Activated B cell treated with CpG ODN at 0.5 μM for 24 hours (primary cell): Measurements from ENCODE around the gene NPHS1. TPM values are rescaled to one million over a fixed set of nuclear protein-coding genes. Genes with fewer than 3 reads are reported as not detected.

Experiments
- ATAC-seq: fragments of 200-7000 bp; cut with Tn5 transposase; one replicate; pipeline ENCODE4 v1.10.0; 2021; ENCODE audit warnings: low read depth, mild to moderate bottlenecking, moderate library complexity
- CTCF ChIA-PET: fragments of 350-600 bp; sonication (Branson Sonifier 250); formaldehyde crosslinking; loops from one replicate; lab custom pipeline; 2021; ENCODE audit warnings: antibody characterized with exemption; lab: Charles Lee
- POLR2A ChIA-PET: fragments of 350-600 bp; sonication (Branson Sonifier 250); formaldehyde crosslinking; loops from one replicate; lab custom pipeline; 2021; ENCODE audit warnings: antibody characterized with exemption; lab: Charles Lee
- DNase-seq: peaks from one replicate; pipeline ENCODE4 v3.0.0; 2022
- H3K27ac Mint-ChIP-seq: one replicate; pipeline ENCODE4 v1.8.0; 2020; ENCODE audit warnings: mixed read lengths
- H3K27me3 Mint-ChIP-seq: one replicate; pipeline ENCODE4 v1.8.0; 2021; ENCODE audit warnings: mixed read lengths
- H3K36me3 Mint-ChIP-seq: one replicate; pipeline ENCODE4 v1.8.0; 2021; ENCODE audit warnings: low read depth, mixed read lengths
- H3K4me1 Mint-ChIP-seq: one replicate; pipeline ENCODE4 v1.8.0; 2021; ENCODE audit warnings: mixed read lengths
- H3K4me3 Mint-ChIP-seq: one replicate; pipeline ENCODE4 v1.8.0; 2020; ENCODE audit warnings: mild to moderate bottlenecking, mixed read lengths
- H3K9me3 Mint-ChIP-seq: one replicate; pipeline ENCODE4 v1.8.0; 2020; ENCODE audit warnings: mixed read lengths
- intact Hi-C: fragments of 100-400 bp; cut with micrococcal nuclease; formaldehyde crosslinking; loops from one replicate; pipeline ENCODE4 v1.15.1; 2024
- total RNA-seq: library from RNA; stranded (reverse); gene quantifications from 2 replicates; pipeline ENCODE4 v1.2.3, GENCODE V29; 2022
- TF ChIP-seq, protein P1 (sequence below): fragments of 200-600 bp; IDR thresholded peaks from one replicate; pipeline ENCODE4 v1.8.0; 2022; ENCODE audit warnings: antibody characterized with exemption, mild to moderate bottlenecking

Gene NPHS1
- total RNA-seq, 1 donor from 2014 or later: 0.18 TPM

- Mint-ChIP-seq H3K27ac (no peak overlapping the region), H3K4me1 (no peaks in the 10 kb centered on the region), H3K27me3 (peaks cover 20% of the 10 kb centered on the region), H3K9me3 (peaks cover 2% of the 10 kb centered on the region), H3K4me3 (no peak overlapping the region), H3K36me3 (no peaks in the 10 kb centered on the region)
- POLR2A ChIA-PET: no interaction called here
- intact Hi-C loops: no loop called here
- DNase-seq (no peak), ATAC-seq (no peak)
- CTCF ChIA-PET: no interaction called here
- TF ChIP-seq, protein P1, sequence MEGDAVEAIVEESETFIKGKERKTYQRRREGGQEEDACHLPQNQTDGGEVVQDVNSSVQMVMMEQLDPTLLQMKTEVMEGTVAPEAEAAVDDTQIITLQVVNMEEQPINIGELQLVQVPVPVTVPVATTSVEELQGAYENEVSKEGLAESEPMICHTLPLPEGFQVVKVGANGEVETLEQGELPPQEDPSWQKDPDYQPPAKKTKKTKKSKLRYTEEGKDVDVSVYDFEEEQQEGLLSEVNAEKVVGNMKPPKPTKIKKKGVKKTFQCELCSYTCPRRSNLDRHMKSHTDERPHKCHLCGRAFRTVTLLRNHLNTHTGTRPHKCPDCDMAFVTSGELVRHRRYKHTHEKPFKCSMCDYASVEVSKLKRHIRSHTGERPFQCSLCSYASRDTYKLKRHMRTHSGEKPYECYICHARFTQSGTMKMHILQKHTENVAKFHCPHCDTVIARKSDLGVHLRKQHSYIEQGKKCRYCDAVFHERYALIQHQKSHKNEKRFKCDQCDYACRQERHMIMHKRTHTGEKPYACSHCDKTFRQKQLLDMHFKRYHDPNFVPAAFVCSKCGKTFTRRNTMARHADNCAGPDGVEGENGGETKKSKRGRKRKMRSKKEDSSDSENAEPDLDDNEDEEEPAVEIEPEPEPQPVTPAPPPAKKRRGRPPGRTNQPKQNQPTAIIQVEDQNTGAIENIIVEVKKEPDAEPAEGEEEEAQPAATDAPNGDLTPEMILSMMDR: no peak
Measured at GRCh38 chr19:35833972-35834371, 18.3 kb downstream of the NPHS1 start.

DNA sequence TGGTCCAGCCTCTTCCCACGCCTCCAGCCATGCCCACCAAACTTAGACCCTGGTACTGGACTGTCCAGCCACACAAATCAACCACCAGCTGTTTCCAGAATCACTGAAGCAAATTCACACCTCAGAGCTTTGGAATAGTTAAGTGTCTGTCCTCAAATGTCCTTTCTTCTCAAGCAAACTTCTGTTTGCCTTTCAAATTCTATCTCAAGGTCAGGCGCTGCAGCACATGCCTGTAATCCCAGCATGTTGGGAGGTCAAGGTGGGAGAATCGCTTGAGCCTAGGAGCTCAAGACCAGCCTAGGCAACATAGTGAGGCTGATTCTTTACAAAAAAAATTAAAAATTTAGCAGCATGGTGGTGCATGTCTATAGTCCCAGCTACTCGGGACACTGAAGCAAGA, 20.2 kb downstream of the NPHS1 start:
- H3K9me3 Mint-ChIP-seq: no peaks in the 10 kb centered on the region
- no peak overlapping the region for H3K27ac Mint-ChIP-seq
- H3K4me1 Mint-ChIP-seq: no peaks in the 10 kb centered on the region
- ChIA-PET CTCF (no interaction called here), POLR2A (interaction anchor here (0.7 kb wide), 1 partner anchor 321 kb away, joined by 5 read pairs; no protein-coding TSS in a partner anchor)
- no peak for DNase-seq
- intact Hi-C loops: no loop called here
- ATAC-seq: no peak
- peaks cover 23% of the 10 kb centered on the region for H3K27me3 Mint-ChIP-seq
- no peaks in the 10 kb centered on the region for H3K36me3 Mint-ChIP-seq
- TF ChIP-seq, protein P1: no peak
- no peak overlapping the region for H3K4me3 Mint-ChIP-seq

DNA sequence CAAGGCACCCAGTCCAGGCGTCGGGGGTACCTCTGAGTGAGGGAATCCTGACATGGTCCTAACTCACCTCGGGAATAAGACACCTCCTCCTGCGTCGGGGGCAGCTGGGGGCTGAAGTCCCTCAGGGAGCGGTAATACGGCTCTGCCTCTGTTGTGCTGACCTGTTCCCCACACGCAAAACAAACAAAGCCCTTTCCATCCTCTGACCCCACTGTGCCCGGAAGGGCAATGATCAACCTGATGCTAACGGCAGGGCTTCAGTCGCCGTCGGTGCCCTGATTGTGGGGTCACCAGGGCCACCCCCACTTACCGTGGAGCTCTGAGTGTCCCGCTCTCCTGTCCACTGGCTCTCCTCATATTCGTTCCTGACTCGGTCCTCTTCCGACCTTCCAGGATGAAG, 21.3 kb downstream of the NPHS1 start:
- Mint-ChIP-seq H3K4me3 (no peak overlapping the region), H3K36me3 (no peaks in the 10 kb centered on the region), H3K9me3 (no peaks in the 10 kb centered on the region), H3K4me1 (no peaks in the 10 kb centered on the region), H3K27ac (no peak overlapping the region), H3K27me3 (peaks cover 25% of the 10 kb centered on the region)
- DNase-seq (no peak), ATAC-seq (no peak)
- TF ChIP-seq, protein P1: no peak
- ChIA-PET CTCF (no interaction called here), POLR2A (no interaction called here)
- intact Hi-C loops: no loop called here

GRCh38 chr19:35828692-35829301, 23.5 kb downstream of the NPHS1 start:
- TF ChIP-seq, protein P1: no peak
- DNase-seq (no peak), ATAC-seq (peak; percentile 37)
- no peaks in the 10 kb centered on the region for H3K9me3 Mint-ChIP-seq
- no peaks in the 10 kb centered on the region for H3K4me1 Mint-ChIP-seq
- POLR2A ChIA-PET: no interaction called here
- no peak overlapping the region for H3K27ac Mint-ChIP-seq
- peaks cover 29% of the 10 kb centered on the region for H3K27me3 Mint-ChIP-seq
- intact Hi-C loops: no loop called here
- no peak overlapping the region for H3K4me3 Mint-ChIP-seq
- no peaks in the 10 kb centered on the region for H3K36me3 Mint-ChIP-seq
- CTCF ChIA-PET: no interaction called here

DNA sequence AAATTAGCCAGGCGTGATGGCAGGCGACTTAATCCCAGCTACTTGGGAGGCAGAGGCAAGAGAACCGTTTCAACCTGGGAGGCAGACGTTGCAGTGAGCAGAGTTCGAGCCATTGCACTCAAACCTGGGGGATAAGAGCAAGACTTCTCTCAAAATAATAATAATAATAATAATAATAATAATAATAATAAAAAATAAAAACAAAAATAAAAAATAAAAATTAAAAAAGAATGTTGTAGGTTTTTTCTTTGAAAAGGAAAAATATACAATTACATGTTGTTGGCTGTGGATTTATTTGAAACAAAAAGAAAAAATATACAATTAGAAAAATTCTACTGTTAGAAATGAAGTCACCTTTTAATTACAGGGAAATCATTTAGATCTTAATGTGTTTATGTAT, 28.2 kb downstream of the NPHS1 start:
- Mint-ChIP-seq H3K27ac (no peak overlapping the region), H3K4me1 (no peaks in the 10 kb centered on the region), H3K4me3 (no peak overlapping the region), H3K36me3 (no peaks in the 10 kb centered on the region), H3K9me3 (no peaks in the 10 kb centered on the region), H3K27me3 (peaks cover 20% of the 10 kb centered on the region)
- DNase-seq: no peak
- ChIA-PET CTCF (no interaction called here), POLR2A (no interaction called here)
- ATAC-seq: no peak
- intact Hi-C loops: no loop called here
- TF ChIP-seq, protein P1: no peak
